Adrenal gland (tissue), 5 donors: ENCODE results near the gene NSMF.

Experiments
- CTCF ChIP-seq, 6 experiments: fragments of 450-650 bp in 4 of 6; fragments of 200-600 bp in 2 of 6; sonication (generic) in 1 of 6; IDR thresholded peaks; 1 replicate in 5 of 6; 2 replicates in 1 of 6; pipeline versions ENCODE4 v1.5.1 to v1.8.0; 2016 to 2021; ENCODE audit warnings: antibody characterized with exemption in 6 of 6, mild to moderate bottlenecking in 2 of 6, moderate library complexity in 1 of 6
- POLR2A ChIP-seq, 2 donors: fragments of 450-650 bp; IDR thresholded peaks; one replicate each; pipeline ENCODE4 v1.6.1; 2017; ENCODE audit warnings: antibody characterized with exemption in 2 of 2, mild to moderate bottlenecking in 2 of 2, moderate library complexity in 1 of 2
- donor health status: DM: no; HTN: no; CAD: no.

GRCh38 chr9:137411645-137412380 lies 47.3 kb downstream of the NSMF start:
- TF ChIP-seq CTCF (IDR thresholded peaks at IDR 0.05) (no peak), POLR2A (IDR thresholded peaks at IDR 0.05) (no peak)
